8988T (cell line): Measurements from ENCODE around the gene MACROD2.

Source experiments
- DNase-seq: peaks from one replicate; pipeline ENCODE4 v3.0.0; 2011

MACROD2 gene

DNA sequence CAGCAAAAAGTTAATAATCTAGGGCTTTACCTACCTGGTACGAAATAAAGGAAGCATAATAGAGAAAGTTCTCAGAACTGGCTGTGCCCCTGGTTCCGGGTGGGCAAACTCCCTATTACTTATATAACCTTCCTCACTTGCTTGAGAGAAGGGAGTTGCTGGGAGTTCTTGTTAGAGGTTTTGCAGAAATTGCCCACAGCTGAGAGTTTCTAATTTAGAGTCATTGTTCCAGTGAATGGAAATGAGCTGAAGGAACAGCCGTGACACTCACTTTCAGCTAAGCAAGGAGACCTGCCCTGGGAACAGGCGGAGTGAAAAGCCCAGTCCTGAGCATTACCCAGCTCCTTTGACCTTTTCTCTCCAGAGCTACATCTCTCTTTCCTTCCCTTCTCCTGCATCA, 936.7 kb downstream of the MACROD2 start:
- DNase-seq = no peak

GRCh38 chr20:14935285-14935684, 940.0 kb downstream of the MACROD2 start:
- DNase-seq = no peak

GRCh38 chr20:14937021-14937420, 941.7 kb downstream of the MACROD2 start:
- no peak for DNase-seq

DNA sequence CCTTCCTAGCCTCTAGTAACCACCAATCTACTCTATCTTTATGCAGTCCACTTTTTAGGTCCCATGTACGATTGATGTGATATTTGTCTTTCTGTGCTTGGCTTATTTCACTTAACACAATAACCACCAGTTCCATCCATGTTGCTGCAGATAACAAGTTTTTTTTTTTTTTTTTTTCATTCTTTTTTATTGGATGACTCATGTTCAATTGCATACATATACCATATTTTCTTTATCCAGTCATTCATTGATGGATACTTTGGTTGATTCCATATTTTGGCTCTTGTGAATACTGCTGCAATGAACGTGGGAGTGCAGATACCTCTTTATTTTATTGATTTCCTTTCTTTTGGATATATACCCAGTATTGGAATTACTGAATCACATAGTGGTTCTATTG, 942.5 kb downstream of the MACROD2 start:
- no peak for DNase-seq

GRCh38 chr20:14947536-14947935, 952.2 kb downstream of the MACROD2 start:
- DNase-seq = no peak

GRCh38 chr20:14947946-14948345, 952.6 kb downstream of the MACROD2 start:
- no peak for DNase-seq

GRCh38 chr20:14948416-14948815, 953.1 kb downstream of the MACROD2 start:
- no peak for DNase-seq

DNA sequence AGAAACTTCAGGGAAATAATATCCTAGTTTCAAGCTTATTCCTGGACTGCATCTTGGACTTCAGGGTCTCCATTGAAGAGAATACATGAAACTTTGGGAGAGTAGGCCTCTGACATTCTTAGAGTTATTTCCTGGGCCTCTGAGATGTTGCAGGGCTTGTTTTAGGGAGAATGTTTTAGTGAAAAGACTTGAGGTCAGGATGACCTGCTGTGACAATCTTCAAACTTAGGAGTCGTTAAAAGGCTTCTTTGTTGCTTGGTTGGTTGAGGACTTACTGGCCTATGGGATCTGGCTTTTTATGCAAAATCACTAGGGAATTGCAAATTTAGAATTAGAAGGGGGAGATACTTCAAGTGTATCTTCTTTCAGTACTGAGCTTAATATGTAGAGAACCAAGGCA, 955.3 kb downstream of the MACROD2 start:
- DNase-seq = no peak

DNA sequence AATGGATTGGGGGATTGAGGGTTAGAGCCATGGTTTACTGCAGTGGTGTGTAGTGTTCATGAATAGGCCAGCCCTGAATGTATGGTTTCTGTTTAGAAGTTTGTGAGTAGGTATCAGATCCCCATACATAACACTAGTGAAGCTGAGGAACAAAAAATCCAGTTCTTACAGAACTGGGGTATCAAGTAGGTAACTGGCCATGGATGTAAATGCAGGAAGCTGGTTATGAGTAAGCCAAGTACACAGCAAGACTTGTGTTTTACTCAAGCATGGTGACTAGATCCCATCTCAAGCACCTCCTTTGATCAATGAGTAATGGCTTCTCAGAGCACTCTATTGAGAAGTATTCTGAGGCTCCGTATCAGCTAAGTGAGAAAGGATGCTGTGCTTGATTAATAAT, 955.8 kb downstream of the MACROD2 start:
- no peak for DNase-seq

GRCh38 chr20:14951707-14952418, 956.5 kb downstream of the MACROD2 start:
- DNase-seq = no peak

- DNase-seq = no peak
These were observed 958.4 kb downstream of the MACROD2 start for GRCh38 chr20:14953736-14954135.

DNA sequence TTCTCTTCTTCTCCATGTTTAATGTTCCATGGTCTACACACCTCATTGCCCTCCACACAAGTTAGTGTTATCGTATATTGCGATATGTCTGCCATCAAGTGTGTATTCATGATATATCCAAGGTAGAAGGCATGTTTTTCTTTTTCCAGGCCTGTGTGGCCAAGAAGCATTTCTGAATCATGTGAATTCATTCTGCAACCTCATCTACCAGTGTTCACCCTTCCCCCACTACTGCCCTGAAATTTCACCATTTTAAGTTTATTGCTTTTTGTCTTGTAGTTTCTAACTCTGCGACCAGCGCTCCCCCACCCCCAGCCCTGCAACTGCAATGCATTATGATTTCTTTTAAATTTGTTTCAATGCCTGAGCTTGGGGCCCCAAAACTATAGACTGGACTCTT, 960.1 kb downstream of the MACROD2 start:
- DNase-seq = no peak

DNA sequence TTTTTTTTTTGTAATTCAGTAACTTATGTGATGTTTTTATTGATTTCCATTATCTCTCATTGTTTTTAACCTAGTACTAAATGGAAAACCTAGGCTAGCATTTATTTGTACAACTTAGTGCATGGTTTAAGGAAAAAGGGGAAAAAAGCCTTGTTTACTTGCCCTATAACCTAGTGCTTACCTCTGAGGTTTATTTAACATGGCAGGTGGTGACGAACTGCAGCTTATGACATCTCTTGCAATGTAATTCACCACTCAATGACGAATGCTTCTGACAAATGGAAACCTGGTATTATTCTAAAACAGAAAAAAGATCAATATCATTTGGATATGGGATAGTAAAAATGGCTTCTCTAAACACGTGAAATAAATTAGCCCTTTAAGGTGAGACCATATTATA, 960.7 kb downstream of the MACROD2 start:
- no peak for DNase-seq

DNA sequence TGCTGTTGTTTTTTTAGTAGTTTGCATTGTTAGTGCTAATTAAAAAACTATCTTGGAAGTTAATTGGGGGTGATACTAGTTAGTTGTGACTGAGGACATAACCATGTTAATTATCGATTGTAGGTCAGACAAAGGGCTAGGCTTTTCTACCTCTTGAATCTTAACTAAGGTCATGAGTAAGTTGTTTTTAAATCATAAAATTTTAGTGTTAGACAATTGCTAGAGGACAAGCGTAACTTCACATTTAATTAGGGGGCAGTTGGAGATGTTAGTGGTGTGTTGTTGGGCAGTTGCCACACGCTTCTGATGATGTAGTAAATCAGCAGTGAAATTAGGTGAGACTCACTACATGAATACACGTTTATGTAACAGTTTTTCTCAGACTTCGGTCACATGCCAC, 961.2 kb downstream of the MACROD2 start:
- no peak for DNase-seq

GRCh38 chr20:14957402-14957801, 962.1 kb downstream of the MACROD2 start:
- DNase-seq = no peak

- DNase-seq = no peak
These were observed 963.3 kb downstream of the MACROD2 start for GRCh38 chr20:14958626-14959025.

DNA sequence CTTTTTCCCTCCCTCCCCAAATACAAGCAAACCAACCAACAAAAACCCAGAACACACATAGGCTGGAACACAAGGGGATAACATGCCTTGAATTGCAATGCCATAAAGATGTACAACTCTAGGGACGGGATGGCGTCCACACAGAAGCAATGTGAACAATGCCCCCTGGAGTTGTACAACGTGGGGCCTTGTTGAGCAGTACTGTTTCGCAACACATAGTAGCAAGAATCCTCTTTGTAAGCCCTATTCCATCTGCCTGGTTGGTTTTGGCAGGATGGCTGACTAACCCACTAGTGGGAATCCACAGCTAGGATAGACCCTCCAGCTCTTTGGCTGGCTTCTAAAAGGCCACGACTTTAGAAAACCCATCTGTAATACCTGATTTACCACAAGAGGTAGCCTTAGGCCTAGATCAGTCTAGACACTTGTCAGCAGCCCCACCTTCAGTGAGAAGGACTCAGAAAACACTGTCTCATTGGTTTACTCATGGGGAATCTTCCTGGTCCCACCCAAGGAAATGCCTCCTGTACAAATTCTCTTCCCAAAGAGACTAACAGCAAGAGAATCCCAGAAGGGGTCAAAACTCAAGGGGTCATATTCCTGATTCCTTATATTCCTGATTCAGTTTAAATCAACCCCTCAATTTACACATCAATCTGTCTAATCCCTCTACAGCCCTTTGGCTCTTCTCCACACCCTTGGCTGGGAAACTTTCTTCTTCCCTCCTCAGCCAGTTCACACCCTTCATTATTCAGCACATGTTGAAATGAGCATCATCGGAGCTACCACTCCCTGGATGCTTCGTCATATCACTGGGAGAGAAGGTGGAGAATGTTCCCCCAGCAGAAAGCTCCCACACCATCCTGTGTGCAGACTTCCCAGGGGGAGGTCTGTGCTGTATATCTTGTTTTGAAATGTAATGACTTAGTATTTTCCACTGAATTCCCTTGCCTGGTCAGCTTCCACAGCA, 964.5 kb downstream of the MACROD2 start:
- no peak for DNase-seq

DNA sequence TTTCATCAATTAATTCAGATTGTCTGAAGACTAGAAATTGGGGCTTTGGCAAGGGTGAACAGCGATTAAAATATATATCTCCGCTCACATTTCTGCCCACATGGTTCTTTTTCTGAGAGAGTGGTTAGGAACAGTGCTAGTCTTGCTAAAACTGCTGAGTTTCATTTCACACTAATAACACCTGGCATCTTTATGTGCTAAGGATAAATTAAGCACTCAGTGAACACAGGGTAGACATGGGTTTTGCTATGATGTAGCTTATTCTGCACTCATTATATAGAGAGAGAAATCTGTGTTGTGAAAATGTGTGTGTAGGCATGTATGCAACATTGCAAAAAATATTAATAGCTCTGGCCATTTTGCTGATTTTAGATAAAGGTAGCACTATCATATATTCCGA, 965.5 kb downstream of the MACROD2 start:
- DNase-seq = no peak

- DNase-seq = no peak
These were observed 967.9 kb downstream of the MACROD2 start for GRCh38 chr20:14963262-14963663.

- no peak for DNase-seq
These were observed 970.9 kb downstream of the MACROD2 start for GRCh38 chr20:14966203-14966602.

DNA sequence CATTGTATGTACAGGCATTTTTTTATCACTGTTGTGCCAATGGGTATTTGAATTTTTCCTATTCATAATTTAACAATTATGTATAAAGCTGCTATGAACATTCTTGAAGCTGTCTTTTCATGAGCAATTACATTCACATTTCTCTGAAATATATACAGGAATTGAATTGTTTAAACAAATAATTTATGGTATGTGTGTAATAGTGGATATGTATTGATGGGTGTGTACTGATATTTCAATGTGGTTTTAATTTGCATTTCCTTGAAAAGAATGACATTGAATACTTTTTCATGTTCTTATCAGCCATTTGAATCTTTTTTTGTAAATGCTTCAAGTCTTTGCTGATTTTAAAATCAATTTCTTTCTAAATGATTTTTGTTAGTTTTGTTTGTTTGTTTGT, 971.5 kb downstream of the MACROD2 start:
- DNase-seq = no peak

- no peak for DNase-seq
These were observed 976.9 kb downstream of the MACROD2 start for GRCh38 chr20:14972256-14972655.

- DNase-seq = no peak
These were observed 977.4 kb downstream of the MACROD2 start for GRCh38 chr20:14972690-14973089.

DNA sequence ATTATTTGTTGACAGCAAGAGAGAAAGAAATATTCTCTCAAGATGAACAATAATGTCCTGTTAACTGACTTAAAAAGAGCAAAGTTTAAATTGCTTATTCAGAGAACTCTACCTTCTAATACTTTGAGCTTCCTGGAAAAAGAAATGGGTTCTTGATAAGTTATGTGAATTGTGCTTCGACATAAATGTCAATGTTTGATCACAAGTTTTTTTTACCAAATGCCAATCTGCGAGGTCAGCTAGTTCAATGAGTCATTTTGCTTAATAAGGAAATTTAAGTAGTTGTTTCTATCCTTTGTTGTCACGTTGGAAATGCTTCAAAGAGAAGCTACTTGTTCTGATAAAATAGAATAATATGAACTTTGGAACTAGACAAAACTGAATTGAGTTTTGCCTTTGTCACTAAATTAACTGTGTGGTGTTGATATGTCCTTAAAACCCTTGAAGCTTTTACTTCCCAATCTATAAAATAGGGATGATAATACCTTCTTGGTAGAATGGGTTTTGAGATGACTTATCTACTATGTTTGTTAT, 984.2 kb downstream of the MACROD2 start:
- DNase-seq = no peak
